ENCODE results near the gene PIGV. TPM values are rescaled to one million over a fixed set of nuclear protein-coding genes. Genes with fewer than 3 reads are reported as not detected.

PIGV gene
- total and polyA plus RNA-seq, 9 donors, result 9.2 to 15.4 (median 10.9) TPM

DNA sequence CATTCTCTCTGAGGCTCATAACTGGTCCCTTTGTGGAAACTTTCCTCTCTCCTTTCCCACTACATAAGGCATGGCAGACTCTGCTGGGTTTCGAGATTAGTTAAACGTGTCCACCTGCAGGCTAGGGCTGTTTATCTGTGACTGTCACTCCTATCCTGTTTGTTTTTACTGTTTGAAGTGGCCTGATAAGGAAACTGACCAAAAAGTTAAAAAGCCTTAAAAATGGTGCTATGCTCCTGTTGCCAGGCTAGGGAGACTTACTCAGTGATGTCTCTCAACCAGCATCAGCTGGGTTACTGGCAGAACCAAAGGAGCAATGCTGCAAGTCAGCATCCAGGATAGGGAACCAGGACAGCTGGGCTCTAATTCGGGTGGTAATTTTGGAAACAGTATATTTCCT is 3.9 kb downstream of the PIGV start:
- intact Hi-C loops (cut with DNase I), result loop anchor here in 3 of 4 donors (2.0 to 5.0 kb wide), 2 partner anchors 189 kb away; no protein-coding TSS in a partner anchor
- no peaks in the 10 kb centered on the region for H3K27me3 ChIP-seq
- no peaks in the 10 kb centered on the region for H3K36me3 ChIP-seq
- no peak overlapping the region for H3K27ac ChIP-seq
- H3K4me1 ChIP-seq (ENCODE audit: insufficient read depth), result peaks cover 2% of the 10 kb centered on the region
- TF ChIP-seq POLR2A (IDR thresholded peaks at IDR 0.05) (no peak), EP300 (IDR thresholded peaks at IDR 0.05) (no peak)
- TF ChIP-seq, protein P1, sequence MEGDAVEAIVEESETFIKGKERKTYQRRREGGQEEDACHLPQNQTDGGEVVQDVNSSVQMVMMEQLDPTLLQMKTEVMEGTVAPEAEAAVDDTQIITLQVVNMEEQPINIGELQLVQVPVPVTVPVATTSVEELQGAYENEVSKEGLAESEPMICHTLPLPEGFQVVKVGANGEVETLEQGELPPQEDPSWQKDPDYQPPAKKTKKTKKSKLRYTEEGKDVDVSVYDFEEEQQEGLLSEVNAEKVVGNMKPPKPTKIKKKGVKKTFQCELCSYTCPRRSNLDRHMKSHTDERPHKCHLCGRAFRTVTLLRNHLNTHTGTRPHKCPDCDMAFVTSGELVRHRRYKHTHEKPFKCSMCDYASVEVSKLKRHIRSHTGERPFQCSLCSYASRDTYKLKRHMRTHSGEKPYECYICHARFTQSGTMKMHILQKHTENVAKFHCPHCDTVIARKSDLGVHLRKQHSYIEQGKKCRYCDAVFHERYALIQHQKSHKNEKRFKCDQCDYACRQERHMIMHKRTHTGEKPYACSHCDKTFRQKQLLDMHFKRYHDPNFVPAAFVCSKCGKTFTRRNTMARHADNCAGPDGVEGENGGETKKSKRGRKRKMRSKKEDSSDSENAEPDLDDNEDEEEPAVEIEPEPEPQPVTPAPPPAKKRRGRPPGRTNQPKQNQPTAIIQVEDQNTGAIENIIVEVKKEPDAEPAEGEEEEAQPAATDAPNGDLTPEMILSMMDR (IDR thresholded peaks at IDR 0.05), result no peak
- no peak for DNase-seq
- WGBS, 3 donors, result 63 to 75% (median 66%) methylated on average over 3 of the region's 3 CpGs
- H3K4me3 ChIP-seq, result no peak overlapping the region
- H3K9me3 ChIP-seq, result no peaks in the 10 kb centered on the region

DNA sequence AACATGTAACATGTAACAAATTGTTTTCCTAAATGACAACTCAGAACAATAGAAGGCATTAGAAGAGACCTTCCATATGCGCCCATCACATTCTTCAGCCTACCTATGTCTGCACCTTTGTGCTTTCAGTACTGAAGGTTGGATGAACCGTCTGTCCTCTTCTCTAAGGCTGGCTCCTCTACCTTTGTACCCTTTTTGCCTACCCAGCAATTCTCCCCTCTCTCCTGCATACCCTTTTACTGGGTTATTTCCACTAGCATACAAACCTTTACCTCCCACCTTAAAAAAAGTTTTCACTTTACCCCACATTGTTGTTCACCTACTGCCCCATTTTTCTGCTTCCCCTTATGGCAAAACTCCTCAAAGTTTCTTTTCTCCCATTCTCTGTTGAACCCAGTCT is 5.2 kb downstream of the PIGV start:
- Histone ChIP-seq H3K27me3 (no peaks in the 10 kb centered on the region), H3K36me3 (no peaks in the 10 kb centered on the region), H3K4me3 (no peak overlapping the region), H3K9me3 (no peaks in the 10 kb centered on the region), H3K4me1 (ENCODE audit: insufficient read depth) (no peaks in the 10 kb centered on the region), H3K27ac (no peak overlapping the region)
- no peak for TF ChIP-seq EP300 (IDR thresholded peaks at IDR 0.05)
- TF ChIP-seq, protein P1 (IDR thresholded peaks at IDR 0.05), result no peak
- TF ChIP-seq POLR2A (IDR thresholded peaks at IDR 0.05), result no peak
- 87 to 95% (median 95%) methylated on average over 2 of the region's 2 CpGs for WGBS, 3 donors
- no peak for DNase-seq
- intact Hi-C loops (cut with DNase I), result loop anchor here in 1 of 4 donors (5.0 kb wide), 1 partner anchor 191 kb away; no protein-coding TSS in a partner anchor

DNA sequence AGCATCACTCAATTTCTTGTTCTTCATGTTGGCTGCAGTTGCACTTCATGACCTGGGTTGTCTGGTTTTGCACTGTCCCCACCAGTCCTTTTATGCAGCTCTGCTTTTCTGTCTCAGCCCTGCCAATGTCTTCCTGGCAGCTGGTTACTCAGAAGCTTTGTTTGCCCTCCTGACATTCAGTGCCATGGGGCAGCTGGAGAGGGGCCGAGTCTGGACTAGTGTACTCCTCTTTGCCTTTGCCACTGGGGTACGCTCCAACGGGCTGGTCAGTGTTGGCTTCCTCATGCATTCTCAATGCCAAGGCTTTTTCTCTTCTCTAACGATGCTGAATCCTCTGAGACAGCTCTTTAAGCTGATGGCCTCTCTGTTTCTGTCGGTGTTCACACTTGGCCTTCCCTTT is 6.6 kb downstream of the PIGV start:
- H3K36me3 ChIP-seq, result no peaks in the 10 kb centered on the region
- H3K4me1 ChIP-seq (ENCODE audit: insufficient read depth), result peaks cover 4% of the 10 kb centered on the region
- intact Hi-C loops (cut with DNase I), result loop anchor here in 1 of 4 donors (5.0 kb wide), 1 partner anchor 192 kb away; no protein-coding TSS in a partner anchor
- TF ChIP-seq, protein P1 (IDR thresholded peaks at IDR 0.05), result no peak
- TF ChIP-seq EP300 (IDR thresholded peaks at IDR 0.05), result no peak
- no peak for TF ChIP-seq POLR2A (IDR thresholded peaks at IDR 0.05)
- DNase-seq, result no peak
- WGBS, 3 donors, result 79 to 84% (median 81%) methylated on average over 5 of the region's 5 CpGs
- H3K9me3 ChIP-seq, result no peaks in the 10 kb centered on the region
- no peak overlapping the region for H3K4me3 ChIP-seq
- no peak overlapping the region for H3K27ac ChIP-seq
- no peaks in the 10 kb centered on the region for H3K27me3 ChIP-seq

DNA sequence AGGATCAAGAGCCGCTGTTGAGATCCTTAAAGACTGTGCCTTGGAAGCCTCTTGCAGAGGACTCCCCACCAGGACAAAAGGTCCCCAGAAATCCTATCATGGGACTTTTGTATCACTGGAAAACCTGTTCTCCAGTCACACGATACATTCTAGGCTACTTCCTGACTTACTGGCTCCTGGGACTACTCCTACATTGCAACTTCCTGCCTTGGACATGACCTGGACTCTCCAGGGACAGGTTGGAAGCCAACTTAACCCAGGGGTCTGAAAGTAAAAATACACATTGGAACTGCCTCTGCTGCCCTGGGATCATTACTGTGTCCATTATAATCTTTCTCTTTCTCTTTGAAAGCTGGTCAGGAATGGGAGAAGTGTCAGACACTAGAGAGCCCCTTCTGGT is 9.9 kb downstream of the PIGV start:
- H3K36me3 ChIP-seq, result no peaks in the 10 kb centered on the region
- no peak for TF ChIP-seq POLR2A (IDR thresholded peaks at IDR 0.05)
- TF ChIP-seq EP300 (IDR thresholded peaks at IDR 0.05), result no peak
- TF ChIP-seq, protein P1 (IDR thresholded peaks at IDR 0.05), result no peak
- H3K27ac ChIP-seq, result no peak overlapping the region
- H3K9me3 ChIP-seq, result no peaks in the 10 kb centered on the region
- no peak for DNase-seq
- H3K4me1 ChIP-seq (ENCODE audit: insufficient read depth), result peaks cover 6% of the 10 kb centered on the region
- intact Hi-C loops (cut with DNase I), result no loop called here
- no peak overlapping the region for H3K4me3 ChIP-seq
- H3K27me3 ChIP-seq, result no peaks in the 10 kb centered on the region
- WGBS, 3 donors, result 74 to 88% (median 77%) methylated on average over 2 of the region's 2 CpGs

Measured in ovary (tissue), 9 donors.